T-helper 17 cell (primary cell): ENCODE measurements around the gene RAB11A. TPM values are rescaled to one million over a fixed set of nuclear protein-coding genes. Genes with fewer than 3 reads are reported as not detected.
A peak's percentile ranks its signal among the peaks of the same experiment; 100 is the strongest.

Experiments used
- ATAC-seq: fragments of 150-1000 bp; cut with Tn5 transposase; 2 replicates; pipeline ENCODE4 v1.10.0; 2021; ENCODE audit warnings: mild to moderate bottlenecking, moderate library complexity
- DNase-seq, 3 donors: peaks; one replicate each; pipeline versions ENCODE4 v3.0.0 to v3.0.0-alpha.2; 2020 to 2021
- H3K9me3 ChIP-seq: one replicate; pipeline ENCODE4 v1.7.0; 2013; ENCODE audit warnings: low read length, mild to moderate bottlenecking; ENCODE audit not compliant: control insufficient read depth, poor library complexity, severe bottlenecking
- H3K27ac Mint-ChIP-seq: one replicate; pipeline ENCODE4 v1.8.0; 2022; ENCODE audit warnings: mild to moderate bottlenecking, moderate library complexity, mixed read lengths
- H3K27me3 Mint-ChIP-seq: one replicate; pipeline ENCODE4 v1.8.0; 2022; ENCODE audit warnings: mixed read lengths
- H3K36me3 Mint-ChIP-seq: one replicate; pipeline ENCODE4 v1.8.0; 2022; ENCODE audit warnings: low read depth, mixed read lengths
- H3K4me1 Mint-ChIP-seq: one replicate; pipeline ENCODE4 v1.8.0; 2022; ENCODE audit warnings: mild to moderate bottlenecking, mixed read lengths
- H3K4me3 Mint-ChIP-seq: one replicate; pipeline ENCODE4 v1.8.0; 2022; ENCODE audit warnings: mild to moderate bottlenecking, moderate library complexity, mixed read lengths
- total RNA-seq, 4 donors: library from RNA in 2 of 4; stranded (reverse) in 2 of 4; gene quantifications; one replicate each; pipeline ENCODE4 v1.2.3 and lab custom pipeline; 2022 to 2026

Gene RAB11A
- total RNA-seq, 2 donors from 2014 or later = 102 to 122 TPM

DNA sequence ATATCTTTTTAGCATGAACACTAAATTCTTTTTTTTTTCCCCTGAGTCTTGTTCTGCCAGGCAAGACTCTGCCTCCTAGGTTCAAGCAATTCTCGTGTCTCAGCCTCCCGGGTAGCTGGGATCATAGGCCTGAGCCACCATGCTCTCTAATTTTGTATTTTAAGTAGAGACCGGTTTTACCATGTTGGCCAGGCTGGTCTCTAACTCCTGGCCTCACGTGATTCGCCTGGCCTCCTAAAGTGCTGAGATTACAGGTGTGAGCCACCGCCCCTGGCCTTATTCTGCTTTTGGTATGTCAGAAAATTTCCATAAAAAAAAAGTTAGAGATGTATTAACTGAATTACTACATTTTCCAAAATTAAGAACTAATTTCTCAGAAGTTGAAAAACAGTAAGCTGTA, 14.3 kb downstream of the RAB11A start:
- peaks cover 49% of the 10 kb centered on the region for H3K4me1 Mint-ChIP-seq
- H3K4me3 Mint-ChIP-seq = no peak overlapping the region
- ATAC-seq (no peak), DNase-seq (no peak)
- no peaks in the 10 kb centered on the region for H3K27me3 Mint-ChIP-seq
- peaks cover 5% of the 10 kb centered on the region for H3K36me3 Mint-ChIP-seq
- peak overlapping the region; percentile 94 for H3K27ac Mint-ChIP-seq
- no peaks in the 10 kb centered on the region for H3K9me3 ChIP-seq

DNA sequence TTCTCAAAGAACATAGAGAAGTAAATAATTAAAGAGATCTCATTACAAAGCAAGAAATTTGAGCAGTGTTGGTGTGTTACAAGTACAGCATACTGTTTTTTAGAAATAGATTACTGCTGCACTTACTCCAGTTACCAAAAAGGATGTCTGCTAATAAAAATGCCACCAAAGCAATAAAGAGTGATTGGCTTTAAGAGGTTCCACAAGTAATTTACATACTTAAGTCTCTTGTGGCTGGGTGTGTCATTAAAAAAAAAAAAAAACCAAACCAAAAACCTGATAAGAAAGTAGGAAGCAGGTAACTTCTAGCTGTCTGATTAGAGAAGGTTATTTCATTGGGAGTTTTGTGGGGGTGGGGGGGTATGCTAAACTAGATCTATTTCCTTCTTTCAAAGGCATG, 15.2 kb downstream of the RAB11A start:
- DNase-seq = no peak
- H3K4me1 Mint-ChIP-seq = peaks cover 49% of the 10 kb centered on the region
- H3K9me3 ChIP-seq = no peaks in the 10 kb centered on the region
- no peak overlapping the region for H3K4me3 Mint-ChIP-seq
- H3K36me3 Mint-ChIP-seq = peaks cover 5% of the 10 kb centered on the region
- ATAC-seq = peak; percentile 57
- H3K27ac Mint-ChIP-seq = peak overlapping the region; percentile 94
- H3K27me3 Mint-ChIP-seq = no peaks in the 10 kb centered on the region

DNA sequence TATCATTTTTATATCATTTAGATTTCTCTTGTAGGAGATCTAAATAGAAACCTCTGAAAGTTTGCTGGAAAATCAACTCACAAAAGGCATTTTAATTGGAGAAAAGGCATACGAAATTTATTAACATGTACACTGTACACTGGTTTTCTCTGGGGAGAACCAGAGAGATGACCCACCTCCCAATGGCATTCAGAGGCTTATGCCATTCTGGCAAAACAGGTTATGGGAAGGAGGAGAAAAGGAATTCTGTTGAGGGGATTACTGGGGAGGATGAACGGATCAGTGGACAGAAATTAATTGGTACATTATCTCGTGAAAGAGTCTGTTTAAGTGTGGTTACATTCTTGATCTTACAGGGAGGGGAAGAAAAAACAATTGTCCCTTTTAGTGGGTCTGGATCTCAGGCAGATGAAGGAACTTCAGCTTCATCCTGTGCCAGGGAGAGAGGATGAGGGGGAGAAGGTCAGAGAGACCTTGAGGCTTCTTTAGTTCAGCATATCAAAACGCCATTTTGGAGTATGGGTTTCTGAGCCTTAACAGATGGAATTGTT, 16.5 kb downstream of the RAB11A start:
- H3K9me3 ChIP-seq = no peaks in the 10 kb centered on the region
- Mint-ChIP-seq H3K36me3 (peaks cover 5% of the 10 kb centered on the region), H3K4me1 (peaks cover 49% of the 10 kb centered on the region), H3K4me3 (no peak overlapping the region), H3K27ac (peak overlapping the region; percentile 94), H3K27me3 (no peaks in the 10 kb centered on the region)
- ATAC-seq = no peak
- no peak for DNase-seq

DNA sequence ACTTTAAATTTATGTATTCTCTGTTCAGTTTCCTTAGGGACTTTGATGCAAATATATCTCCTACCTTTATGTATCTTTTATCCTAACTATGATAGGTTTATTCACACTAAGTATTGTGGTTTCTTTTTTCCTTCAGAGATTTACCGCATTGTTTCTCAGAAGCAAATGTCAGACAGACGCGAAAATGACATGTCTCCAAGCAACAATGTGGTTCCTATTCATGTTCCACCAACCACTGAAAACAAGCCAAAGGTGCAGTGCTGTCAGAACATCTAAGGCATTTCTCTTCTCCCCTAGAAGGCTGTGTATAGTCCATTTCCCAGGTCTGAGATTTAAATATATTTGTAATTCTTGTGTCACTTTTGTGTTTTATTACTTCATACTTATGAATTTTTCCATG, 18.3 kb downstream of the RAB11A start:
- H3K4me3 Mint-ChIP-seq = peak overlapping the region; percentile 1
- peak overlapping the region; percentile 94 for H3K27ac Mint-ChIP-seq
- peaks cover 5% of the 10 kb centered on the region for H3K36me3 Mint-ChIP-seq
- no peak for DNase-seq
- no peaks in the 10 kb centered on the region for H3K27me3 Mint-ChIP-seq
- peaks cover 44% of the 10 kb centered on the region for H3K4me1 Mint-ChIP-seq
- peak; percentile 87 for ATAC-seq
- no peaks in the 10 kb centered on the region for H3K9me3 ChIP-seq

DNA sequence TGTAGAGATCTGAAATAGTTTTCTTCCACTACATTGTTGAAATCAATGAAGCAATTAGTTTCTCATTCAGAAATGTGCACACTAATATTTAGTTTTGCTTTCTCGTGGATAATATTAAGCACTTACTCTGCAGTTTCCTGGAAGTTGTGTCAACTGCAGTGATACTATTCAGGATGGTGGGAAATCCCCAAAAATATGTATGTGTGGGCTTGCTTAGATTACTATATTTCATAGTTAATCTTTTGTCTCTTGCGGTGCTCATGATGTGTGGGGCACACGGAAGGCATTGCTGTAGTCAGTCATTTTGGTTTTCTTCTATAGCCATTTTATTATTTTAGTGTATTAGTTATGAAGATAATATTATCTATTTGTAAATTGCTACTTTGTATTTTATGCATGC, 19.7 kb downstream of the RAB11A start:
- H3K4me1 Mint-ChIP-seq = peaks cover 33% of the 10 kb centered on the region
- H3K27ac Mint-ChIP-seq = peak overlapping the region; percentile 94
- no peaks in the 10 kb centered on the region for H3K27me3 Mint-ChIP-seq
- ATAC-seq (peak; percentile 39), DNase-seq (no peak)
- no peak overlapping the region for H3K4me3 Mint-ChIP-seq
- H3K9me3 ChIP-seq = no peaks in the 10 kb centered on the region
- peaks cover 2% of the 10 kb centered on the region for H3K36me3 Mint-ChIP-seq

DNA sequence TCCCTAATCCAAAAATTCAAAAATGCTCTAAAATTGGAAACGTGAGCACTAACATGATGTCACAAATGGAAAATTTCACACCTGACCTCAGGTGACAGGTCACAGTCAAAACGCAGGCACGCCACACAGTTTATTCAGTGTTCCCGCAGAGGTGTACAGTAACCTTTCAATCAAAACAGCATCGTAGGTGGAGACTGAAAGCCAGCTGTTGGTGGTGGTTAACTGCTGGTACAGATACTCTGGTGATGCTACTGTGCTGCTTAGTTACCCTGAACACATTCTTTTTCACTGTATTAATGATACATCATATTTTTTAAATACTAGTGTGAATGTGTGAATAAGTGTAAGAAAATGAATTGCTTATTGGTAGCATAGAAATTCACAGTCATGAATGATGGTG, 23.8 kb downstream of the RAB11A start:
- Mint-ChIP-seq H3K4me3 (no peak overlapping the region), H3K4me1 (peaks cover 9% of the 10 kb centered on the region), H3K36me3 (no peaks in the 10 kb centered on the region), H3K27ac (no peak overlapping the region), H3K27me3 (no peaks in the 10 kb centered on the region)
- DNase-seq (no peak), ATAC-seq (no peak)
- H3K9me3 ChIP-seq = no peaks in the 10 kb centered on the region

DNA sequence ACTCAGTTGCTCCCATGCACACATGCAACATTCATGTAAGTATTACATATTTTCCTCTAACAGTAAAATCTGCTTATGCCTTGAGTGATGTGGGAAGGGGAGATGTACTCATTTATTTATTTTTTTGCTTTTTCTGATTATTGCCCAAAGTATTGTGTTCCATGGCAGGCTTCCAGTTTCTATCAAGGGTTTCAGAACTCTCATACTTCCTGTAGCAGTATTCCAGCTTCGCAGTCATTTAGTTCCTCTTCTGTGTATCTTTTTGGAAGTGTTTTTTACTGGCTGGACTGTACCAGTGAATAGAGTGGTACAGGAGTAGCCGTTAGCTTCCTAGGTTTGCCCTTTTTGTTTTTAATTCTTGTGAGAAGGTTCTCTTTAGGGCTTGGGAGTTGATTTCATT, 26.9 kb downstream of the RAB11A start:
- H3K4me3 Mint-ChIP-seq = no peak overlapping the region
- DNase-seq (no peak), ATAC-seq (no peak)
- H3K27ac Mint-ChIP-seq = no peak overlapping the region
- H3K36me3 Mint-ChIP-seq = no peaks in the 10 kb centered on the region
- no peaks in the 10 kb centered on the region for H3K9me3 ChIP-seq
- peaks cover 9% of the 10 kb centered on the region for H3K4me1 Mint-ChIP-seq
- no peaks in the 10 kb centered on the region for H3K27me3 Mint-ChIP-seq

DNA sequence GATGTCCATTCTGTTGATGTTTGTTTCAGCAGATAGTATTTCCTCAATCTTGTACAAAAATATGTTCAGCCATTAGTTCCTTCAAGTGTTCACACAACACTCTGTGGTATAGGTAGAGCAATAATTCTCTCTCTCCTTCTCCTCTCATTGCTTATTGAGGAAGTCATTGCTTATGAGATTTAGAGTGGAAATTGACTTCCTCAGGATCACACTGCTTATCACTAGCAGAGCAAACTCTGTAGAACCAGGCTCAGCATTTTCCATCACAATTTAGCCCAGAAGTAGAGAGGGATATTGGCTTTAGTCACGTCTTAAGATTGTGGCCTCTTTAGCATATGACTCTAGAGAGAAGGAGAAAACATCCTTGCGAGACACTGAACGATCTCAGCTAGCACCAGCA, 31.2 kb downstream of the RAB11A start:
- Mint-ChIP-seq H3K27ac (no peak overlapping the region), H3K27me3 (no peaks in the 10 kb centered on the region), H3K36me3 (no peaks in the 10 kb centered on the region), H3K4me3 (no peak overlapping the region), H3K4me1 (peaks cover 11% of the 10 kb centered on the region)
- ATAC-seq (no peak), DNase-seq (no peak)
- H3K9me3 ChIP-seq = no peaks in the 10 kb centered on the region

DNA sequence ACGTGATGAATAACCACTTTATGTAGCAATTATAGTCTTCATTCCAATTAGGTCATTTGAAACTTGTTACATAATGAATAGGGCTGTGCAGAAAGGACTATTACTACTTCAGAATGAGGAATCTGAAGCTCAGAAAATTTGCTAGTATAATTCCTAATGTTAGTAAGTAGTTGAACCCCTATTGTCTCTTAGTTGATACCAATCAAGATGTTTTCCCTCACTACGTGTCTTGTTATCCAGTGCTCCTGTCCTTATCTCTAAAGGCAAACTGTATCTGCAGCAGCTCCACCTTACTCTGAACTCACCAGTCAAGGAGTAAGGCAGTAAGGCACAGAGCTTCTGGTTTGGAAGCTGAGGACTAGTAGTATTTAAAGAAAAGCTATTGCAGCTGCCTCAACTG, 32.0 kb downstream of the RAB11A start:
- DNase-seq = no peak
- ATAC-seq = no peak
- no peaks in the 10 kb centered on the region for H3K9me3 ChIP-seq
- Mint-ChIP-seq H3K4me3 (no peak overlapping the region), H3K27me3 (no peaks in the 10 kb centered on the region), H3K4me1 (peaks cover 11% of the 10 kb centered on the region), H3K36me3 (no peaks in the 10 kb centered on the region), H3K27ac (no peak overlapping the region)

DNA sequence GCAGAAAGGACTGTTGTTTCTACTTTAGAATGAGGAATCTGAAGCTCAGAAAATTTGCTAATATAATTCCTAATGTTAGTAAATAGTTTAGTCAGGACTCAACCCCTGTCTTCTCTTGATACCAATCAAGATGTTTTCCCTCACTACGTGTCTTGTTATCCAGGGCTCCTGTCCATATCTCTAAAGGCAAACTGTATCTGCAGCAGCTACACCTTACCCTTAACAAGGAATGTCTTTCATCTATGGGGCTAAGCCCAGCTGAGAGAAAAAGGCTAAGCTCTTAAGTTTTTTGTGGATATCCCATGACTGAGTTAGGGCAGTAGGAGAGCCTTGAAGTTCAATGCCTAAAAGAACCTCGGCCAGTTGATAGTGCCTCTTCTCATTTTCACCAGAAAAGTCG, 32.5 kb downstream of the RAB11A start:
- Mint-ChIP-seq H3K4me1 (peaks cover 11% of the 10 kb centered on the region), H3K27me3 (no peaks in the 10 kb centered on the region), H3K27ac (no peak overlapping the region), H3K4me3 (no peak overlapping the region), H3K36me3 (no peaks in the 10 kb centered on the region)
- no peaks in the 10 kb centered on the region for H3K9me3 ChIP-seq
- DNase-seq (no peak), ATAC-seq (no peak)

DNA sequence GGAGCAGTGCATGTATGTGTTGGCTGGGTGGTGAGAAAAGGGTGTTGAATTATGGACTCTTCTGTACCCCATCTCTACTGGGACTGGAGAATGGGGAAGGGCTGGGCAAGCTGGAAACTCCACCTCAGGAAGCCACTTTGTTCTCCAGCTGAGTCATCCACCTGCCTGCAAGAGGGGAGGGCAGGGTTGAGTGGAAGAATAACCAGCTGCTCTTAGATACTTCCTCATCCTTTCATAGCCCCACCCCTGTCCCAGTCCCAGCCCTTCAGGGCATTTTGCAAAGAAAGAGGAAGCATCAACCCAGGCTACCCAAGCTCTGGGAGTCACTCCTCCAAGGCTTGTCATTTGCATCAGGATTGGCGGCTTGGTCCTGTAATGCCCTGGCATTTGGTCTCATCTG, 33.1 kb downstream of the RAB11A start:
- Mint-ChIP-seq H3K27ac (no peak overlapping the region), H3K36me3 (peaks cover 2% of the 10 kb centered on the region), H3K4me1 (peaks cover 11% of the 10 kb centered on the region), H3K4me3 (no peak overlapping the region), H3K27me3 (no peaks in the 10 kb centered on the region)
- no peak for DNase-seq
- no peaks in the 10 kb centered on the region for H3K9me3 ChIP-seq
- peak; percentile 73 for ATAC-seq

DNA sequence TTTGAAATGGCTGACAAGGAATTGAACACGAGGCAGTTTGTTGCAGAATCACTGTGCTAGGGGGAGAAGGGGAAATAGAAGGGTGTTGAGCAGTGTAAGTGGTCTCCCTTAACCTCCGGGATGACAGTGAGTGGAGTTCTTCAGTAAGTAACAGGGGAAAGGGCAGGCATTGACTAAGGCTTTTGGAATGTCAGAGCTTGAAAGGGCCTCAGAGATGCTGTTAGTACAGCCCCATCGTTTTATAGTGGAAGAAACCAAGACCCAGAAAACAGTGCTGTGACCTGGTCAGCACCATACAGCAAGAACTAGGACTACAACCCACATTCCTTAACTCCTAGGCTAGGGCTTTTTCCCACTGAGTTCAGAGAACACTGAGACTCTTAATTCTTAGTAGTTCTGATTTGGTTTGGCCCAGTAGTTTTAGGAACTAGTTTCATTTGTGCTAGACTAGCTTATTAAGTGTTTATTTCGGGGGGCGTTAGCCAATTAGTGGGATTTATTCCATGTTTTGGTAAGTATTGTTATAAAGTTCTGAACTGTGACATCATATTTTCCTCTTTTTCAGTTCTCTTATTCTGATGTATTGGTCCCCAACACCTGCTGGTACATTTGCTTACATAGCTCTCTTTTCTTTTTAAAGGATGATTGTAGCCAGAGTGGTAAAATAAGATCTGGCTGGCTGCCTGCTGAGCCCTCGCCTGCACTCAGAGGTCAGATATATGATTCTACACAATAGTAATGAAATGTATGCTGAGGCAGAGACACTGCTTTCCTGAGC, 34.2 kb downstream of the RAB11A start:
- Mint-ChIP-seq H3K4me3 (no peak overlapping the region), H3K27me3 (no peaks in the 10 kb centered on the region)

DNA sequence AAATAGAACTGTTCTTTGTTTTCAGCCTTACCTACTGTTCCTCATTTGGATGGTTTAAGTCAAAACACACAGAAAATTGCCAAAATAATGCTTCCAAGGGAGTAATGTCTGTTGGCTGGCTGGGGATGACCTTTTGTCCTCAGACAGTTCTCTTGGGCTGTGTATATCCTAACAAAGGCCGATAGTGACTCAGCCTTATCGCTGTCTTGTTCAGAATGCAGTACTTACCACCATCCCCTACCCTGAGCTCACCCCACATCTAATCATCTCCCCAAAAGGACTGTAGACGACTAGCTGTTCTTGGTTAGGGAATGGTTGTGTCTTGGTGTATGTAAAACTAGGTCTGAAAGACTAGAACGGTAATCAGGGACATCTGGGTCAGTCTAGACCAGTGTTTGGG, 35.0 kb downstream of the RAB11A start:
- Mint-ChIP-seq H3K36me3 (peaks cover 2% of the 10 kb centered on the region), H3K27me3 (no peaks in the 10 kb centered on the region), H3K27ac (no peak overlapping the region), H3K4me1 (peaks cover 12% of the 10 kb centered on the region), H3K4me3 (no peak overlapping the region)
- H3K9me3 ChIP-seq = no peaks in the 10 kb centered on the region
- DNase-seq (no peak), ATAC-seq (no peak)

More for the DNA sequence above, 34.2 kb downstream of the RAB11A start:
- no peaks in the 10 kb centered on the region for H3K9me3 ChIP-seq
- DNase-seq = no peak
- Mint-ChIP-seq H3K36me3 (peaks cover 2% of the 10 kb centered on the region), H3K27ac (peak overlapping the region; percentile 54), H3K4me1 (peaks cover 10% of the 10 kb centered on the region)
- no peak for ATAC-seq

DNA sequence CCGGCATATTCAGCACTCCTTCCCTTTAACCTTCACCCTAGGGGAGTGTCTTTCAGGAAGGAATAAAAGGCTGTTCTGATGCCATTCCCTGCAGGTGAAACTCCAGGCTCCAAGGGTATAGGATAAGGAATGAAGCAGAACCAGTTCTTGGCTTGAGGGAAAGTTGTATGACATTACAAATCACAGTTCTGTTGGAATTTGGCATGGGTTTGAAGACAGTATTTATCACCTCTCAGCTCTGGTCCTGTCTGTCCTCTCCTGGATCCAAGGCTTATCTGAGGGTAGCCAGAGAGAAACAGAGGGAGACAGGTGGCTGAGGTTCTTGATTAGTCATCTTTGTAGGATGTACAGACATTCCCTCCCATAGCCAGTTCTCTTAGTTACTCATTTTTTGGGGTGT, 37.1 kb downstream of the RAB11A start:
- ATAC-seq (no peak), DNase-seq (no peak)
- H3K9me3 ChIP-seq = no peaks in the 10 kb centered on the region
- peaks cover 2% of the 10 kb centered on the region for H3K36me3 Mint-ChIP-seq
- H3K27me3 Mint-ChIP-seq = no peaks in the 10 kb centered on the region
- H3K27ac Mint-ChIP-seq = no peak overlapping the region
- peaks cover 6% of the 10 kb centered on the region for H3K4me1 Mint-ChIP-seq
- no peak overlapping the region for H3K4me3 Mint-ChIP-seq
